ENCODE results near the gene LRIG2.

DNA sequence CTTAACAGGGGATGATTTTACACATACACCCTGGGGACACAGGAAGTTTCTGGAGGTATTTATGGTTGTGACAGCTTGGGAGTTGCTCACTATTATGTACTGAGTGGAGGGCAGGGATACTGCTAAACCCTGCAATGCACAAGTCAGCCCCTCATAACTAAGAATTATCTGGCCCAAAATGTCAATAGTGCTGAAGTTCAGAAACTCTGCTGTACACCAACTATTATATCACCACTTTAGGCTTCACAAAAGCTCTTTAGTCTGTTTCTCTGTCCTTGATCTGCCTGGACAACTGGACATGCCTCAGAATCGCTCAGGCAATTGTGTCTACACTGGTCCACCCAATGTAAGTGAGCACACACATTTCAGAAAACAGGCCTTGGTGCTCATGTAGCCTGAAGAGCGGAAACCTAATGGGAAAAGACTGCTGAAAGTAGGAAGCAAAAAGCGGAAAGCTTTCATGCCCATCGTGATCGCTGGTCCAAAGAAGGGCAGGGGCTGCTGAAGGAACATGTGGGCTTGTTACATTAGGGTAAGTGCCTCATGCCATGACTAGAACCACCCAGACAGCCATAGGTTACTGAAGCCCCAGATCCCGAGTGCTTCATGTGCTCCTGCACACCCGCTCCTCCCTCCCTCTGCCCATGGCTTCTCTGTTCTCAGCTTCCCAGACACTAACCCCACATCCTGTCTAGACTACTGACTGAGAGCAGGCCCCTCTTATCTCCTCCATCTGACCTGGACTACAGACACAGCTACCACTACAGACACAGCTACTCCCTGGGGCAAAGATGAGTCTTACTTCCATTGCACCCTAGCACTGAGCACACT is 73.5 kb downstream of the LRIG2 start:
- TF ChIP-seq EP300 (IDR thresholded peaks at IDR 0.05) (no peak), POLR2A (IDR thresholded peaks at IDR 0.05) (no peak), CTCF (IDR thresholded peaks at IDR 0.05) (no peak)
